Stomach smooth muscle (tissue), 2 donors: ENCODE measurements around the gene DRG2.

Experiments
- H3K27ac ChIP-seq: one replicate; pipeline ENCODE4 v1.7.0; 2013; ENCODE audit warnings: mild to moderate bottlenecking, low read length, inconsistent platforms
- H3K27me3 ChIP-seq, 2 donors: one replicate each; pipeline ENCODE4 v1.7.0; 2013; ENCODE audit warnings: low read length in 2 of 2; ENCODE audit not compliant: insufficient read depth in 2 of 2, control insufficient read depth in 1 of 2
- H3K36me3 ChIP-seq, 2 donors: one replicate each; pipeline ENCODE4 v1.7.0; 2013; ENCODE audit warnings: low read length in 2 of 2; ENCODE audit not compliant: control insufficient read depth in 2 of 2, insufficient read depth in 2 of 2
- H3K4me1 ChIP-seq: one replicate; pipeline ENCODE4 v1.7.0; 2013; ENCODE audit warnings: low read length; ENCODE audit not compliant: control insufficient read depth, insufficient read depth
- H3K4me3 ChIP-seq, 2 donors: one replicate each; pipeline ENCODE4 v1.7.0; 2013; ENCODE audit warnings: low read length in 2 of 2
- H3K9ac ChIP-seq, 2 donors: one replicate each; pipeline ENCODE4 v1.7.0; 2013; ENCODE audit warnings: low read length in 2 of 2, mild to moderate bottlenecking in 1 of 2
- H3K9me3 ChIP-seq, 2 donors: one replicate each; pipeline ENCODE4 v1.7.0; 2013; ENCODE audit warnings: low read length in 2 of 2; ENCODE audit not compliant: control insufficient read depth in 2 of 2
- donor health status: healthy.
- donor health status: Pancreatic carcinoma.

Gene DRG2

GRCh38 chr17:18045691-18046350 lies 41.9 kb upstream of the DRG2 start:
- Histone ChIP-seq H3K9me3 (no peaks in the 10 kb centered on the region), H3K36me3 (peaks cover 6 to 11% of the 10 kb centered on the region in 2 donors), H3K27me3 (no peaks in the 10 kb centered on the region), H3K4me3 (no peak overlapping the region), H3K27ac (no peak overlapping the region), H3K4me1 (peaks cover 8% of the 10 kb centered on the region), H3K9ac (no peak overlapping the region)

- H3K9ac ChIP-seq: no peak overlapping the region
- no peaks in the 10 kb centered on the region for H3K9me3 ChIP-seq
- H3K4me1 ChIP-seq: no peaks in the 10 kb centered on the region
- H3K4me3 ChIP-seq: no peak overlapping the region
- no peaks in the 10 kb centered on the region for H3K27me3 ChIP-seq
- H3K36me3 ChIP-seq: peaks cover 19 to 27% of the 10 kb centered on the region in 2 donors
- no peak overlapping the region for H3K27ac ChIP-seq
Observed at GRCh38 chr17:18055597-18055996, 32.2 kb upstream of the DRG2 start.

- H3K9ac ChIP-seq: no peak overlapping the region
- H3K36me3 ChIP-seq: peaks cover 22 to 30% of the 10 kb centered on the region in 2 donors
- H3K9me3 ChIP-seq: no peaks in the 10 kb centered on the region
- no peaks in the 10 kb centered on the region for H3K4me1 ChIP-seq
- H3K27me3 ChIP-seq: no peaks in the 10 kb centered on the region
- H3K27ac ChIP-seq: no peak overlapping the region
- no peak overlapping the region for H3K4me3 ChIP-seq
Observed at GRCh38 chr17:18056214-18056613, 31.5 kb upstream of the DRG2 start.

- no peaks in the 10 kb centered on the region for H3K4me1 ChIP-seq
- H3K4me3 ChIP-seq: no peak overlapping the region
Observed at GRCh38 chr17:18059283-18059682, 28.5 kb upstream of the DRG2 start.

GRCh38 chr17:18064053-18064452 lies 23.7 kb upstream of the DRG2 start:
- Histone ChIP-seq H3K4me3 (no peak overlapping the region), H3K27ac (no peak overlapping the region), H3K4me1 (no peaks in the 10 kb centered on the region), H3K27me3 (no peaks in the 10 kb centered on the region), H3K9me3 (no peaks in the 10 kb centered on the region), H3K9ac (no peak overlapping the region), H3K36me3 (peaks cover 35 to 41% of the 10 kb centered on the region in 2 donors)

More at GRCh38 chr17:18059283-18059682, 28.5 kb upstream of the DRG2 start:
- Histone ChIP-seq H3K9me3 (no peaks in the 10 kb centered on the region), H3K9ac (no peak overlapping the region), H3K36me3 (peaks cover 34 to 35% of the 10 kb centered on the region in 2 donors), H3K27ac (no peak overlapping the region), H3K27me3 (no peaks in the 10 kb centered on the region)

- H3K9me3 ChIP-seq: no peaks in the 10 kb centered on the region
- no peaks in the 10 kb centered on the region for H3K4me1 ChIP-seq
- no peaks in the 10 kb centered on the region for H3K27me3 ChIP-seq
- no peak overlapping the region for H3K9ac ChIP-seq
- no peak overlapping the region for H3K27ac ChIP-seq
- H3K4me3 ChIP-seq: no peak overlapping the region
- peaks cover 32 to 36% of the 10 kb centered on the region in 2 donors for H3K36me3 ChIP-seq
Observed at GRCh38 chr17:18065546-18065945, 22.2 kb upstream of the DRG2 start.

GRCh38 chr17:18066866-18067265 lies 20.9 kb upstream of the DRG2 start:
- Histone ChIP-seq H3K9ac (no peak overlapping the region), H3K27me3 (no peaks in the 10 kb centered on the region), H3K4me3 (no peak overlapping the region), H3K36me3 (peaks cover 24 to 27% of the 10 kb centered on the region in 2 donors), H3K4me1 (no peaks in the 10 kb centered on the region), H3K9me3 (no peaks in the 10 kb centered on the region), H3K27ac (no peak overlapping the region)

GRCh38 chr17:18069101-18069500 lies 18.6 kb upstream of the DRG2 start:
- Histone ChIP-seq H3K9ac (no peak overlapping the region), H3K27me3 (no peaks in the 10 kb centered on the region), H3K4me3 (no peak overlapping the region), H3K4me1 (no peaks in the 10 kb centered on the region), H3K27ac (no peak overlapping the region), H3K36me3 (peaks cover 18 to 19% of the 10 kb centered on the region in 2 donors), H3K9me3 (no peaks in the 10 kb centered on the region)

- H3K27me3 ChIP-seq: no peaks in the 10 kb centered on the region
- no peaks in the 10 kb centered on the region for H3K4me1 ChIP-seq
- peak overlapping the region in 1 of 2 donors; percentile 40 for H3K4me3 ChIP-seq
- H3K27ac ChIP-seq: no peak overlapping the region
- peaks cover 7 to 8% of the 10 kb centered on the region in 2 donors for H3K36me3 ChIP-seq
- H3K9me3 ChIP-seq: no peaks in the 10 kb centered on the region
- no peak overlapping the region for H3K9ac ChIP-seq
Observed at GRCh38 chr17:18070861-18071340, 16.8 kb upstream of the DRG2 start.

- no peak overlapping the region for H3K9ac ChIP-seq
- no peak overlapping the region for H3K4me3 ChIP-seq
- peaks cover 0 to 2% of the 10 kb centered on the region in 2 donors for H3K27me3 ChIP-seq
- no peaks in the 10 kb centered on the region for H3K9me3 ChIP-seq
- H3K27ac ChIP-seq: no peak overlapping the region
- peaks cover 3 to 4% of the 10 kb centered on the region in 2 donors for H3K36me3 ChIP-seq
- no peaks in the 10 kb centered on the region for H3K4me1 ChIP-seq
Observed at GRCh38 chr17:18071751-18072150, 16.0 kb upstream of the DRG2 start.

- H3K27ac ChIP-seq: no peak overlapping the region
- H3K4me1 ChIP-seq: no peaks in the 10 kb centered on the region
- H3K9ac ChIP-seq: no peak overlapping the region
- no peaks in the 10 kb centered on the region for H3K9me3 ChIP-seq
- H3K4me3 ChIP-seq: no peak overlapping the region
- no peaks in the 10 kb centered on the region for H3K36me3 ChIP-seq
- peaks cover 0 to 2% of the 10 kb centered on the region in 2 donors for H3K27me3 ChIP-seq
Observed at GRCh38 chr17:18074566-18075272, 13.0 kb upstream of the DRG2 start.
